ENCODE measurements around the gene BCKDK.
"Not testable (repeated sequence)": the region's sequence is repeated elsewhere in the genome, so short reads cannot be mapped to it uniquely, and the experiment has no call there.

BCKDK gene

GRCh38 chr16:31100876-31101641, 7.1 kb upstream of the BCKDK start:
- WGBS, 2 experiments (ENCODE audit: insufficient coverage in 2 of 2), result 55 to 77% methylated on average over 4 to 9 of the region's 13 CpGs
- not testable (repeated sequence) for H3K27ac ChIP-seq (ENCODE audit: low read depth, low read length, severe bottlenecking); H3K4me1 ChIP-seq (ENCODE audit: control insufficient read depth, insufficient read depth, low read length, poor library complexity, severe bottlenecking); H3K4me3 ChIP-seq (ENCODE audit: extremely low read depth, insufficient read depth, low read length, poor library complexity, severe bottlenecking); H3K9me3 ChIP-seq (ENCODE audit: control insufficient read depth, low read length); H3K36me3 ChIP-seq (ENCODE audit: control insufficient read depth, insufficient read depth, low read length)

- Histone ChIP-seq H3K4me1 (ENCODE audit: control insufficient read depth, insufficient read depth, low read length, poor library complexity, severe bottlenecking) (peaks cover 4% of the 10 kb centered on the region), H3K36me3 (ENCODE audit: control insufficient read depth, insufficient read depth, low read length) (peaks cover 13% of the 10 kb centered on the region), H3K27ac (ENCODE audit: low read depth, low read length, severe bottlenecking) (no peak overlapping the region), H3K4me3 (ENCODE audit: extremely low read depth, insufficient read depth, low read length, poor library complexity, severe bottlenecking) (no peak overlapping the region), H3K9me3 (ENCODE audit: control insufficient read depth, low read length) (no peaks in the 10 kb centered on the region)
- 38 to 46% methylated on average over 24 of the region's 33 CpGs for WGBS, 2 experiments (ENCODE audit: insufficient coverage in 2 of 2)
These were observed 2.4 kb upstream of the BCKDK start for GRCh38 chr16:31105677-31106213.

GRCh38 chr16:31106509-31107464, 1.4 kb upstream of the BCKDK start:
- H3K4me1 ChIP-seq (ENCODE audit: control insufficient read depth, insufficient read depth, low read length, poor library complexity, severe bottlenecking), result peaks cover 4% of the 10 kb centered on the region
- H3K27ac ChIP-seq (ENCODE audit: low read depth, low read length, severe bottlenecking), result no peak overlapping the region
- no peaks in the 10 kb centered on the region for H3K9me3 ChIP-seq (ENCODE audit: control insufficient read depth, low read length)
- 92 to 95% methylated on average over 23 of the region's 28 CpGs for WGBS, 2 experiments (ENCODE audit: insufficient coverage in 2 of 2)
- peaks cover 24% of the 10 kb centered on the region for H3K36me3 ChIP-seq (ENCODE audit: control insufficient read depth, insufficient read depth, low read length)
- H3K4me3 ChIP-seq (ENCODE audit: extremely low read depth, insufficient read depth, low read length, poor library complexity, severe bottlenecking), result no peak overlapping the region

GRCh38 chr16:31107465-31107867, 720 bp upstream of the BCKDK start:
- Histone ChIP-seq H3K27ac (ENCODE audit: low read depth, low read length, severe bottlenecking) (no peak overlapping the region), H3K9me3 (ENCODE audit: control insufficient read depth, low read length) (no peaks in the 10 kb centered on the region), H3K4me1 (ENCODE audit: control insufficient read depth, insufficient read depth, low read length, poor library complexity, severe bottlenecking) (peaks cover 4% of the 10 kb centered on the region), H3K4me3 (ENCODE audit: extremely low read depth, insufficient read depth, low read length, poor library complexity, severe bottlenecking) (no peak overlapping the region), H3K36me3 (ENCODE audit: control insufficient read depth, insufficient read depth, low read length) (peaks cover 31% of the 10 kb centered on the region)
- 91% methylated on average over 5 to 6 of the region's 6 CpGs for WGBS, 2 experiments (ENCODE audit: insufficient coverage in 2 of 2)

GRCh38 chr16:31108794-31109558, 790 bp downstream of the BCKDK start:
- Histone ChIP-seq H3K27ac (ENCODE audit: low read depth, low read length, severe bottlenecking) (no peak overlapping the region), H3K36me3 (ENCODE audit: control insufficient read depth, insufficient read depth, low read length) (peaks cover 40% of the 10 kb centered on the region), H3K9me3 (ENCODE audit: control insufficient read depth, low read length) (no peaks in the 10 kb centered on the region), H3K4me1 (ENCODE audit: control insufficient read depth, insufficient read depth, low read length, poor library complexity, severe bottlenecking) (peaks cover 4% of the 10 kb centered on the region), H3K4me3 (ENCODE audit: extremely low read depth, insufficient read depth, low read length, poor library complexity, severe bottlenecking) (peak overlapping the region; percentile 90)
- 70 to 84% methylated on average over 36 to 47 of the region's 57 CpGs for WGBS, 2 experiments (ENCODE audit: insufficient coverage in 2 of 2)

GRCh38 chr16:31109622-31110021, 1.4 kb downstream of the BCKDK start:
- H3K27ac ChIP-seq (ENCODE audit: low read depth, low read length, severe bottlenecking), result no peak overlapping the region
- H3K4me3 ChIP-seq (ENCODE audit: extremely low read depth, insufficient read depth, low read length, poor library complexity, severe bottlenecking), result peak overlapping the region; percentile 90
- 92 to 98% methylated on average over 10 to 12 of the region's 12 CpGs for WGBS, 2 experiments (ENCODE audit: insufficient coverage in 2 of 2)
- H3K4me1 ChIP-seq (ENCODE audit: control insufficient read depth, insufficient read depth, low read length, poor library complexity, severe bottlenecking), result peaks cover 4% of the 10 kb centered on the region
- H3K36me3 ChIP-seq (ENCODE audit: control insufficient read depth, insufficient read depth, low read length), result peaks cover 41% of the 10 kb centered on the region
- no peaks in the 10 kb centered on the region for H3K9me3 ChIP-seq (ENCODE audit: control insufficient read depth, low read length)

- Histone ChIP-seq H3K9me3 (ENCODE audit: control insufficient read depth, low read length) (no peaks in the 10 kb centered on the region), H3K4me3 (ENCODE audit: extremely low read depth, insufficient read depth, low read length, poor library complexity, severe bottlenecking) (no peak overlapping the region), H3K36me3 (ENCODE audit: control insufficient read depth, insufficient read depth, low read length) (peaks cover 41% of the 10 kb centered on the region), H3K4me1 (ENCODE audit: control insufficient read depth, insufficient read depth, low read length, poor library complexity, severe bottlenecking) (peaks cover 4% of the 10 kb centered on the region), H3K27ac (ENCODE audit: low read depth, low read length, severe bottlenecking) (no peak overlapping the region)
- WGBS, 2 experiments (ENCODE audit: insufficient coverage in 2 of 2), result 94 to 95% methylated on average over 25 to 26 of the region's 26 CpGs
These were observed 2.2 kb downstream of the BCKDK start for GRCh38 chr16:31110106-31111034.

GRCh38 chr16:31111881-31112466, 3.8 kb downstream of the BCKDK start:
- Histone ChIP-seq H3K4me1 (ENCODE audit: control insufficient read depth, insufficient read depth, low read length, poor library complexity, severe bottlenecking) (peaks cover 4% of the 10 kb centered on the region), H3K4me3 (ENCODE audit: extremely low read depth, insufficient read depth, low read length, poor library complexity, severe bottlenecking) (no peak overlapping the region), H3K9me3 (ENCODE audit: control insufficient read depth, low read length) (no peaks in the 10 kb centered on the region), H3K27ac (ENCODE audit: low read depth, low read length, severe bottlenecking) (no peak overlapping the region), H3K36me3 (ENCODE audit: control insufficient read depth, insufficient read depth, low read length) (peaks cover 41% of the 10 kb centered on the region)
- 95 to 98% methylated on average over 19 to 23 of the region's 23 CpGs for WGBS, 2 experiments (ENCODE audit: insufficient coverage in 2 of 2)

GRCh38 chr16:31112711-31113110, 4.5 kb downstream of the BCKDK start:
- Histone ChIP-seq H3K9me3 (ENCODE audit: control insufficient read depth, low read length) (no peaks in the 10 kb centered on the region), H3K27ac (ENCODE audit: low read depth, low read length, severe bottlenecking) (no peak overlapping the region), H3K4me1 (ENCODE audit: control insufficient read depth, insufficient read depth, low read length, poor library complexity, severe bottlenecking) (peaks cover 4% of the 10 kb centered on the region), H3K4me3 (ENCODE audit: extremely low read depth, insufficient read depth, low read length, poor library complexity, severe bottlenecking) (no peak overlapping the region), H3K36me3 (ENCODE audit: control insufficient read depth, insufficient read depth, low read length) (peaks cover 41% of the 10 kb centered on the region)
- 100% methylated on average over 2 of the region's 2 CpGs for WGBS, 2 experiments (ENCODE audit: insufficient coverage in 2 of 2)

Measured in mesodermal cell (in vitro differentiated cells).